HEK293 (cell line): ENCODE data around the gene SCAND1.

Source experiments
- CTCF ChIA-PET: fragments of 350-600 bp; formaldehyde crosslinking; extraction: SDS; loops from one replicate; lab custom pipeline; 2021; ENCODE audit warnings: antibody characterized with exemption; lab: Yijun Ruan, JAX
- POLR2A ChIA-PET: fragments of 300-600 bp; formaldehyde crosslinking; extraction: SDS; loops from one replicate; lab custom pipeline; 2020; ENCODE audit warnings: antibody characterized with exemption, inconsistent platforms; lab: Yijun Ruan, JAX
- H3K27ac ChIP-seq: fragments of 200-500 bp; sonication (Bioruptor generic); 2 replicates; pipeline ENCODE4 v1.5.1; 2014; ENCODE audit warnings: low read depth, low read length, control low read depth, inconsistent platforms; ENCODE audit errors: extremely low read depth
- H3K36me3 ChIP-seq, 2 experiments: fragments of 200-500 bp in 1 of 2; sonication (Bioruptor generic) in 1 of 2; 1 replicate in 1 of 2; 2 replicates in 1 of 2; pipeline ENCODE4 v1.5.1; 2014 to 2017; ENCODE audit warnings: inconsistent platforms in 2 of 2, low read length in 2 of 2; ENCODE audit not compliant: control insufficient read depth in 2 of 2, insufficient read depth in 1 of 2
- H3K4me1 ChIP-seq: fragments of 200-500 bp; sonication (Bioruptor generic); 2 replicates; pipeline ENCODE4 v1.5.1; 2014; ENCODE audit warnings: mild to moderate bottlenecking, low read length, inconsistent platforms; ENCODE audit not compliant: control insufficient read depth, insufficient read depth
- H3K4me3 ChIP-seq: 2 replicates; pipeline ENCODE4 v1.5.1; 2011; ENCODE audit warnings: low read depth, mild to moderate bottlenecking, control low read depth, low read length, moderate library complexity
- H3K9me3 ChIP-seq: fragments of 200-500 bp; sonication (Bioruptor generic); 2 replicates; pipeline ENCODE4 v1.5.1; 2014; ENCODE audit warnings: low read depth, low read length, inconsistent platforms; ENCODE audit not compliant: control insufficient read depth, insufficient read depth
- AEBP2 ChIP-seq: fragments of 450-650 bp; formaldehyde crosslinking; IDR thresholded peaks from 2 replicates; pipeline ENCODE4 v1.5.1; 2016; ENCODE audit warnings: missing biosample characterization, missing genetic modification characterization, borderline replicate concordance
- GLIS2 ChIP-seq: fragments of 450-650 bp; formaldehyde crosslinking; IDR thresholded peaks from 2 replicates; pipeline ENCODE4 v1.5.1; 2016; ENCODE audit warnings: missing biosample characterization, missing genetic modification characterization
- TRIM28 ChIP-seq: IDR thresholded peaks from 2 replicates; pipeline ENCODE4 v1.6.1; 2011; ENCODE audit warnings: low read length, control low read depth, borderline replicate concordance
- YY1 ChIP-seq: fragments of 450-650 bp; formaldehyde crosslinking; IDR thresholded peaks from 2 replicates; pipeline ENCODE4 v1.5.1; 2018; ENCODE audit warnings: missing biosample characterization, missing genetic modification characterization
- ZBTB44 ChIP-seq: fragments of 450-650 bp; IDR thresholded peaks from 2 replicates; pipeline ENCODE4 v1.5.1; 2018; ENCODE audit warnings: missing biosample characterization, mild to moderate bottlenecking, missing genetic modification characterization
- ZBTB6 ChIP-seq: fragments of 450-650 bp; formaldehyde crosslinking; IDR thresholded peaks from 2 replicates; pipeline ENCODE4 v1.5.1; 2017; ENCODE audit warnings: missing biosample characterization, missing genetic modification characterization
- ZNF26 ChIP-seq: fragments of 450-650 bp; formaldehyde crosslinking; IDR thresholded peaks from 2 replicates; pipeline ENCODE4 v1.5.1; 2016; ENCODE audit warnings: missing biosample characterization, missing genetic modification characterization
- ZNF37A ChIP-seq: fragments of 450-650 bp; IDR thresholded peaks from 2 replicates; pipeline ENCODE4 v1.5.1; 2018; ENCODE audit warnings: missing biosample characterization, missing genetic modification characterization
- ZNF529 ChIP-seq: fragments of 450-650 bp; formaldehyde crosslinking; IDR thresholded peaks from 2 replicates; pipeline ENCODE4 v1.5.1; 2017; ENCODE audit warnings: missing genetic modification characterization, missing biosample characterization; ENCODE audit not compliant: insufficient replicate concordance
- ZNF544 ChIP-seq: fragments of 450-650 bp; formaldehyde crosslinking; IDR thresholded peaks from 2 replicates; pipeline ENCODE4 v1.5.0; 2017; ENCODE audit warnings: missing biosample characterization, missing genetic modification characterization
- ZNF610 ChIP-seq: fragments of 450-650 bp; formaldehyde crosslinking; IDR thresholded peaks from 2 replicates; pipeline ENCODE4 v1.5.1; 2016; ENCODE audit warnings: missing biosample characterization, missing genetic modification characterization, borderline replicate concordance
- ZNF645 ChIP-seq: fragments of 450-650 bp; formaldehyde crosslinking; IDR thresholded peaks from 2 replicates; pipeline ENCODE4; 2016; ENCODE audit warnings: missing biosample characterization, missing genetic modification characterization
- ZNF747 ChIP-seq: fragments of 450-650 bp; formaldehyde crosslinking; IDR thresholded peaks from 2 replicates; pipeline ENCODE4 v1.5.1; 2016; ENCODE audit warnings: missing biosample characterization, missing genetic modification characterization
- ZNF76 ChIP-seq: fragments of 450-650 bp; formaldehyde crosslinking; IDR thresholded peaks from 2 replicates; pipeline ENCODE4; 2016; ENCODE audit warnings: low read depth, missing biosample characterization, missing genetic modification characterization, borderline replicate concordance
- ZSCAN16 ChIP-seq: fragments of 450-650 bp; formaldehyde crosslinking; IDR thresholded peaks from 2 replicates; pipeline ENCODE4 v1.5.1; 2016; ENCODE audit warnings: missing biosample characterization, missing genetic modification characterization
- ZSCAN23 ChIP-seq: fragments of 450-650 bp; formaldehyde crosslinking; IDR thresholded peaks from 2 replicates; pipeline ENCODE4 v1.5.1; 2016; ENCODE audit warnings: missing biosample characterization, missing genetic modification characterization

SCAND1 gene

GRCh38 chr20:35942243-35942642 is 12.1 kb downstream of the SCAND1 start:
- Histone ChIP-seq H3K4me3 (no peak overlapping the region), H3K9me3 (no peaks in the 10 kb centered on the region), H3K36me3 (peaks cover 3 to 56% of the 10 kb centered on the region in 2 experiments; a peak in 2 of 3 replicates), H3K4me1 (no peaks in the 10 kb centered on the region), H3K27ac (no peak overlapping the region)
- ChIA-PET CTCF (interaction anchor here (0.6 to 1.8 kb wide), 2 partner anchors 12 to 60 kb away, joined by 5 to 9 read pairs; partner anchors contain the start of gene SCAND1), POLR2A (interaction anchor here (0.5 to 2.4 kb wide), 2 partner anchors 11 kb away, joined by 3 to 10 read pairs; partner anchors contain the start of gene SCAND1)
- TF ChIP-seq ZNF747 (no peak), ZBTB44 (tag by site-specific recombination) (no peak), ZSCAN23 (no peak), AEBP2 (no peak), ZNF76 (tag by site-specific recombination) (no peak), ZSCAN16 (no peak), TRIM28 (no peak), ZNF645 (tag by site-specific recombination) (no peak)

- Histone ChIP-seq H3K4me3 (no peak overlapping the region), H3K36me3 (peaks cover 3 to 53% of the 10 kb centered on the region in 2 experiments; a peak in 2 of 3 replicates), H3K9me3 (no peaks in the 10 kb centered on the region), H3K27ac (no peak overlapping the region), H3K4me1 (no peaks in the 10 kb centered on the region)
- CTCF ChIA-PET: interaction anchor here (1.8 kb wide), 1 partner anchor 13 kb away, joined by 9 read pairs; the partner anchor contains the start of gene SCAND1
- POLR2A ChIA-PET: interaction anchor here (2.4 kb wide), 1 partner anchor 12 kb away, joined by 10 read pairs; the partner anchor contains the start of gene SCAND1
- no peak for TF ChIP-seq ZNF26 (tag by site-specific recombination)
- no peak for TF ChIP-seq ZBTB6 (tag by site-specific recombination)
- no peak for TF ChIP-seq GLIS2 (tag by site-specific recombination)
- no peak for TF ChIP-seq ZNF544 (tag by site-specific recombination)
- no peak for TF ChIP-seq ZNF529 (tag by site-specific recombination)
- no peak for TF ChIP-seq YY1 (tag by site-specific recombination)
- no peak for TF ChIP-seq ZNF610 (tag by site-specific recombination)
- TF ChIP-seq ZNF37A (tag by site-specific recombination): no peak
Measured at GRCh38 chr20:35941620-35942019, 12.7 kb downstream of the SCAND1 start.
